Measurements from ENCODE around the gene KIR3DL1.

DNA sequence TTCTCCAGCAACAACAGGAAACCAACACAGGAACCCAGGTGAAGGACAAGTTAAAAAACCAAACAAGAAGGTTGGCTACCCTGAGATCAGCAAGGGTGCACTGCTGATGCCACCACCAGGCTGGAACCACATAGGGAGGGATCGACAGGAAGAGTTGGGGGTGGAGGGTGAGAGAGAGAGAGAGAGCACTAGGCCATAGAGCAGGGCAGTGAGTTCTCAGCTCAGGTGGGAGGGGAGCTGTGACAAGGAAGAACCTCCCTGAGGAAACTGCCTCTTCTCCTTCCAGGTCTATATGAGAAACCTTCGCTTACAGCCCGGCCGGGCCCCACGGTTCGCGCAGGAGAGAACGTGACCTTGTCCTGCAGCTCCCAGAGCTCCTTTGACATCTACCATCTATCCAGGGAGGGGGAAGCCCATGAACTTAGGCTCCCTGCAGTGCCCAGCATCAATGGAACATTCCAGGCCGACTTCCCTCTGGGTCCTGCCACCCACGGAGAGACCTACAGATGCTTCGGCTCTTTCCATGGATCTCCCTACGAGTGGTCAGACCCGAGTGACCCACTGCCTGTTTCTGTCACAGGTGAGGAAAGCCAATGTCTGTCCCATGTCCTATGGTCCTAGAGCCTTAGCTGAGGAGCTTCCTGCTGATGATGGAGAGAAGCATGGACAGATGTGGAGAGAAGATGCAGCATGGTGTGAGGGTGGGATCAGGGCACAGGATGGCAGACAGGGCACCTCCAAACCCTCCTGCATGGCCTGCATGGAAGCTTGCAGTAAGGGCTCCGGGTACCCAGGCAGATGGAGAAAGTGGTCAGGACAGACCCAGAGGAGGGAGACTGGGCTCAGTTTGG is 10.4 kb upstream of the KIR3DL1 start:
- TF ChIP-seq CTCF (IDR thresholded peaks at IDR 0.05) (no peak), POLR2A (IDR thresholded peaks at IDR 0.05) (no peak)

Data from right lobe of liver (tissue), 4 donors.